T-cell (primary cell): ENCODE data around the gene XBP1. TPM values are rescaled to one million over a fixed set of nuclear protein-coding genes. Genes with fewer than 3 reads are reported as not detected.

Experiments used
- ATAC-seq, 4 experiments: fragments of 200-7000 bp in 3 of 4; fragments of 150-1000 bp in 1 of 4; cut with Tn5 transposase; replicated peaks in 1 of 4; 1 replicate in 3 of 4; 2 replicates in 1 of 4; pipeline ENCODE4 v1.10.0; 2021; ENCODE audit warnings: moderate library complexity in 3 of 4, mild to moderate bottlenecking in 2 of 4, moderate number of reproducible peaks in 1 of 4
- CTCF ChIA-PET, 2 donors: fragments of 300-600 bp; sonication (Branson Sonifier 250); formaldehyde crosslinking; loops; one replicate each; lab custom pipeline; 2022; ENCODE audit warnings: antibody characterized with exemption in 2 of 2; lab: Charles Lee
- POLR2A ChIA-PET, 2 donors: fragments of 300-600 bp; sonication (Branson Sonifier 250); formaldehyde crosslinking; loops; one replicate each; lab custom pipeline; 2022; ENCODE audit warnings: antibody characterized with exemption in 2 of 2; lab: Charles Lee
- DNase-seq, 35 experiments: peaks; one replicate each; pipeline versions ENCODE4 v3.0.0 to v3.0.0-alpha.2; 2013 to 2023
- H3K27ac ChIP-seq: one replicate; pipeline ENCODE4 v1.5.1; 2013; ENCODE audit warnings: low read length
- H3K27me3 ChIP-seq, 2 experiments: replicated peaks in 1 of 2; 1 replicate in 1 of 2; 2 replicates in 1 of 2; pipeline versions ENCODE4 v1.6.1 to v1.7.0; 2013; ENCODE audit warnings: low read length in 1 of 2, mixed read lengths in 1 of 2; ENCODE audit not compliant: control insufficient read depth in 2 of 2, insufficient read depth in 2 of 2; ENCODE audit errors: extremely low read depth in 1 of 2
- H3K36me3 ChIP-seq, 2 donors: 1 replicate in 1 of 2; 2 replicates in 1 of 2; pipeline versions ENCODE4 v1.6.1 to v1.7.0; 2013; ENCODE audit warnings: low read length in 1 of 2; ENCODE audit not compliant: control insufficient read depth in 2 of 2, insufficient read depth in 1 of 2; ENCODE audit errors: extremely low read depth in 1 of 2
- H3K4me1 ChIP-seq, 2 experiments: 1 replicate in 1 of 2; 2 replicates in 1 of 2; pipeline versions ENCODE4 v1.6.1 to v1.7.0; 2013; ENCODE audit warnings: low read length in 2 of 2, mixed read lengths in 1 of 2; ENCODE audit not compliant: insufficient read depth in 2 of 2, control insufficient read depth in 1 of 2; ENCODE audit errors: extremely low read depth in 1 of 2
- H3K4me3 ChIP-seq, 2 donors: 1 replicate in 1 of 2; 2 replicates in 1 of 2; pipeline versions ENCODE4 v1.5.1 to v1.7.0; 2013; ENCODE audit warnings: mild to moderate bottlenecking in 2 of 2, low read length in 1 of 2, moderate library complexity in 1 of 2; ENCODE audit not compliant: control insufficient read depth in 1 of 2; ENCODE audit errors: extremely low read depth in 1 of 2
- H3K9me3 ChIP-seq: 2 replicates; pipeline ENCODE4 v1.7.0; 2013
- H3K27ac Mint-ChIP-seq, 2 donors: one replicate each; pipeline ENCODE4 v1.8.0; 2020 to 2021; ENCODE audit warnings: mild to moderate bottlenecking in 2 of 2, mixed read lengths in 2 of 2
- H3K27me3 Mint-ChIP-seq, 2 donors: one replicate each; pipeline ENCODE4 v1.8.0; 2021 to 2022; ENCODE audit warnings: mixed read lengths in 2 of 2
- H3K36me3 Mint-ChIP-seq: one replicate; pipeline ENCODE4 v1.8.0; 2021; ENCODE audit warnings: mixed read lengths
- H3K4me1 Mint-ChIP-seq, 3 donors: one replicate each; pipeline ENCODE4 v1.8.0; 2020 to 2022; ENCODE audit warnings: mixed read lengths in 3 of 3, mild to moderate bottlenecking in 1 of 3
- H3K4me3 Mint-ChIP-seq, 3 donors: one replicate each; pipeline ENCODE4 v1.8.0; 2020 to 2022; ENCODE audit warnings: mild to moderate bottlenecking in 3 of 3, mixed read lengths in 3 of 3, moderate library complexity in 3 of 3
- H3K9me3 Mint-ChIP-seq, 3 donors: one replicate each; pipeline ENCODE4 v1.8.0; 2020 to 2022; ENCODE audit warnings: mixed read lengths in 3 of 3
- WGBS: methylation state at CpG from one replicate; pipeline ENCODE4 v1.1.5; 2013; ENCODE audit warnings: missing lambda C conversion rate; ENCODE audit not compliant: insufficient coverage; 5-methylcytosine and 5-hydroxymethylcytosine counted together
- total RNA-seq, 35 experiments: library from RNA in 6 of 35; stranded (reverse) in 6 of 35; fragments of 120-200 nt in 1 of 35; gene quantifications; one replicate each; pipeline versions ENCODE4 v1.2.1 to v1.2.4 and lab custom pipeline; 2013 to 2026

The XBP1 gene
- total RNA-seq, 5 donors from 2014 or later (not counting 1 experiment from before 2014, with no cell fraction given) = 132 to 205 (median 140) TPM

DNA sequence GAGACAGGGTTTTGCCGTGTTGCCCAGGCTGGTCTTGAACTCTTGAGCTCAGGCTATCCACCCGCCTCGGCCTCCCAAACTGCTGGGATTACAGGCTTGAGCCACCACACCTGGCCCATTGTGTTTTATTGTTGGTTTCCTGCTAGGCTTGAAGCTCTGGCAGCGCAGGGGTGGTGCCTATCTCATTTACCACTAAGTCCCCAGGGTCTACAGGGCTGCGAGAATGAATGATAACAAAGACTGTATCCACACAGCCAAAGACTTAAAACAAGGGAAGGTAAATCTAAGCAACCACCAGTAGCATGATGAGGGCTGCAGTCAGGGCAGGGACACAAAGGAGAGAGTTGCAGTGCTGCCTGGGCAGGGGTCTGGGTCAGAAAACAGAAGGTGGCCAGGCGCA, 37.3 kb upstream of the XBP1 start:
- no peaks in the 10 kb centered on the region for H3K36me3 ChIP-seq
- 96% methylated on average over 4 of the region's 6 CpGs for WGBS
- POLR2A ChIA-PET = no interaction called here
- no peak for ATAC-seq
- Mint-ChIP-seq H3K27me3 (no peaks in the 10 kb centered on the region), H3K36me3 (peaks cover 12% of the 10 kb centered on the region), H3K4me1 (peaks cover 4 to 9% (median 8%) of the 10 kb centered on the region in 3 donors), H3K27ac (no peak overlapping the region), H3K9me3 (no peaks in the 10 kb centered on the region), H3K4me3 (no peak overlapping the region)
- CTCF ChIA-PET = no interaction called here
- no peak overlapping the region for H3K27ac ChIP-seq
- no peaks in the 10 kb centered on the region for H3K9me3 ChIP-seq
- H3K4me1 ChIP-seq = no peaks in the 10 kb centered on the region
- H3K27me3 ChIP-seq = no peaks in the 10 kb centered on the region
- H3K4me3 ChIP-seq = no peak overlapping the region
- DNase-seq = no peak

DNA sequence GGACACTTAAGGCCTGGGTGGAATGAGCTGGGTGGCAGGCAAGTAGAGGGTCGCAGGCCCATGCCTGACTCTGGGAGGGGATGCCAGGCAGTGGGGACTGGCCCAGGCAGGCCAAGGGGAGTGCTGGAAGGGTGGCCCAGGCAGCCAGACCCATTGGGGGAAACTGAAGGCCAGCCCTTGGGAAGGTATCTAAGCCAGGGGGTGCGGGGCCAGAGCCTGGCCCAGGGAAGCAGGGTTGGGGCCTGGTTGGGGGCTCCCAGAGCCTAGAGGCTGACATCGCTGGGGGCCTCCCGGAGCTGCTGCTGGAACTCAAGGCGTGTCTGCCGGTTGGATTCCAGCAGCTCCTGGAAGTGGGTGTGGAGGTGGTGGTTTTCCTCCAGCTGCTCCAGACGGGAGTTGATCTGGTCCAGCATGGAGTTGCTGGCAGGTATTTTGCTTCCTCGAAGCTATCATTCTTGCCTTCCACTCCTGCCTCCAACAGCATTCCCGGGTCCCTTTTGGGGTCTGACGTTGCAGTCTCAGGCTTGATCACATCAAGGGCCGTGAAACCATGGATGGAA, 35.3 kb upstream of the XBP1 start:
- Mint-ChIP-seq H3K27ac (no peak overlapping the region), H3K4me1 (peaks cover 4 to 17% (median 11%) of the 10 kb centered on the region in 3 donors), H3K4me3 (no peak overlapping the region), H3K36me3 (peaks cover 20% of the 10 kb centered on the region), H3K9me3 (no peaks in the 10 kb centered on the region), H3K27me3 (no peaks in the 10 kb centered on the region)
- no peaks in the 10 kb centered on the region for H3K4me1 ChIP-seq
- H3K4me3 ChIP-seq = no peak overlapping the region
- ChIA-PET CTCF (interaction anchor here in 1 of 2 donors (0.6 kb wide), 1 partner anchor 121 kb away, joined by 7 read pairs; no protein-coding TSS in a partner anchor), POLR2A (no interaction called here)
- 89% methylated on average over 9 of the region's 11 CpGs for WGBS
- H3K27me3 ChIP-seq = no peaks in the 10 kb centered on the region
- H3K27ac ChIP-seq = no peak overlapping the region
- H3K36me3 ChIP-seq = peaks cover 0 to 5% of the 10 kb centered on the region in 2 donors
- no peak for DNase-seq
- no peak for ATAC-seq
- no peaks in the 10 kb centered on the region for H3K9me3 ChIP-seq

GRCh38 chr22:28833276-28833923, 33.0 kb upstream of the XBP1 start:
- Histone ChIP-seq H3K36me3 (peaks cover 0 to 5% of the 10 kb centered on the region in 2 donors), H3K27me3 (no peaks in the 10 kb centered on the region), H3K4me3 (no peak overlapping the region), H3K9me3 (no peaks in the 10 kb centered on the region), H3K27ac (no peak overlapping the region), H3K4me1 (peaks cover 3 to 13% of the 10 kb centered on the region in 2 experiments)
- 79% methylated on average over 2 of the region's 3 CpGs for WGBS
- Mint-ChIP-seq H3K27ac (no peak overlapping the region), H3K9me3 (no peaks in the 10 kb centered on the region), H3K4me1 (peaks cover 14 to 24% (median 21%) of the 10 kb centered on the region in 3 donors), H3K27me3 (no peaks in the 10 kb centered on the region), H3K36me3 (peaks cover 20% of the 10 kb centered on the region), H3K4me3 (no peak overlapping the region)
- ChIA-PET POLR2A (no interaction called here), CTCF (interaction anchor here in 1 of 2 donors (1.1 kb wide), 1 partner anchor 43 kb away, joined by 3 read pairs; no protein-coding TSS in a partner anchor)
- DNase-seq = no peak
- ATAC-seq = no peak

GRCh38 chr22:28832731-28833130, 32.4 kb upstream of the XBP1 start:
- H3K36me3 Mint-ChIP-seq = peaks cover 23% of the 10 kb centered on the region
- no peak overlapping the region for H3K4me3 Mint-ChIP-seq
- peaks cover 0 to 5% of the 10 kb centered on the region in 2 donors for H3K36me3 ChIP-seq
- no peaks in the 10 kb centered on the region for H3K27me3 ChIP-seq
- H3K4me1 Mint-ChIP-seq = peaks cover 16 to 29% (median 24%) of the 10 kb centered on the region in 3 donors
- no peak overlapping the region for H3K27ac ChIP-seq
- DNase-seq = no peak
- peaks cover 3 to 16% of the 10 kb centered on the region in 2 experiments for H3K4me1 ChIP-seq
- ChIA-PET CTCF (interaction anchor here in 1 of 2 donors (0.9 to 1.1 kb wide), 2 partner anchors 33 to 233 kb away, joined by 3 to 5 read pairs; partner anchors contain the start of gene XBP1), POLR2A (interaction anchor here in 1 of 2 donors (0.6 kb wide), 1 partner anchor 29 kb away, joined by 4 read pairs; no protein-coding TSS in a partner anchor)
- no peak overlapping the region for H3K27ac Mint-ChIP-seq
- H3K9me3 Mint-ChIP-seq = no peaks in the 10 kb centered on the region
- H3K27me3 Mint-ChIP-seq = no peaks in the 10 kb centered on the region
- no peak for ATAC-seq
- WGBS = no CpG with 5 or more reads among the region's 1 CpG
- H3K9me3 ChIP-seq = no peaks in the 10 kb centered on the region
- H3K4me3 ChIP-seq = no peak overlapping the region

DNA sequence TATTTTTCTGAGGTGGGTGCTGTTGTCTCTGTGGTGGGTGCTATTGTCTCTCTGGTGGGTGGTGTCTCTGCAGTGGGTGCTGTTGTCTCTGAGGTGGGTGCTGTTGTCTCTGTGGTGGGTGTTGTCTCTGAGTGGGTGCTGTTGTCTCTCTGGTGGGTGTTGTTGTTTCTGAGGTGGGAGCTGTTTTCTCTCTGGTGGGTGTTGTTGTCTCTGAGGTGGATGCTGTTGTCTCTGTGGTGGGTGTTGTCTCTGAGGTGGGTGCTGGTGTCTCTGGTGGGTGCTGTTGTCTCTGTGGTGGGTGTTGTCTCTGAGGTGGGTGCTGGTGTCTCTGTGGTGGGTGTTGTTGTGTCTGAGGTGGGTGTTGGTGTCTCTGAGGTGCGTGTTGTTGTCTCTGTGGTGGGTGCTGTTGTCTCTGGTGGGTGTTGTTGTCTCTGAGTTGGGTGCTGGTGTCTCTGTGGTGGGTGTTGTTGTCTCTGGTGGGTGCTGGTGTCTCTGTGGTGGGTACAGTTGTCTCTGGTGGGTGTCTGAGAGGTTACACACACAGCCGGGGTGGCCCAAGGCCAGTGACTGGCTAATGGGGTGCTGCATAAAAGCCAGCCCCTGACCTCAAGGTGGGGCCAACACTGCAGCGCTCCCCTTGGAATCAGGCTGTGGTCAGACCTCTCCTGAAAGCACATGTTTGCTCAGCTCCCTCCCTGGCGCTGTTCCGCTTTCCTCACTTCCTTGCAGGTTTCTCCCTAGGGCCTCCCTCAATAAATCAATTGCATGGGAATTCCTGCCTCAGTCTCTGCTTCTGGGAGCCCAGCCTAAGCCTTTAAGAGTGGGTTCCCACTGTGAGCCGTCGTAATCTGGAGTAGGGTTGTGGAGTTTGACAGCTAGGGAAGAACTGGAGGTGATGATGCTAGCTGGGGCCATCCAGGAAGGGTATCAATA, 31.0 kb upstream of the XBP1 start:
- POLR2A ChIA-PET = interaction anchor here in 1 of 2 donors (0.6 kb wide), 1 partner anchor 20 kb away, joined by 3 read pairs; no protein-coding TSS in a partner anchor
- H3K27me3 ChIP-seq = no peaks in the 10 kb centered on the region
- no peaks in the 10 kb centered on the region for H3K9me3 Mint-ChIP-seq
- H3K4me1 ChIP-seq = peaks cover 3 to 16% of the 10 kb centered on the region in 2 experiments
- CTCF ChIA-PET = interaction anchor here (0.5 to 3.7 kb wide), 6 partner anchors 28 to 232 kb away, joined by 3 to 42 read pairs (median 4); no protein-coding TSS in a partner anchor
- H3K4me3 Mint-ChIP-seq = no peak overlapping the region
- H3K27me3 Mint-ChIP-seq = no peaks in the 10 kb centered on the region
- DNase-seq (no peak), ATAC-seq (no peak)
- H3K4me3 ChIP-seq = no peak overlapping the region
- H3K9me3 ChIP-seq = no peaks in the 10 kb centered on the region
- peaks cover 0 to 5% of the 10 kb centered on the region in 2 donors for H3K36me3 ChIP-seq
- H3K27ac Mint-ChIP-seq = no peak overlapping the region
- H3K4me1 Mint-ChIP-seq = peaks cover 20 to 31% (median 28%) of the 10 kb centered on the region in 3 donors
- 89% methylated on average over 6 of the region's 7 CpGs for WGBS
- H3K36me3 Mint-ChIP-seq = peaks cover 19% of the 10 kb centered on the region
- no peak overlapping the region for H3K27ac ChIP-seq
